HFF-Myc (cell line): ENCODE data around the gene BICC1.

Source experiments
- DNase-seq: peaks from one replicate; pipeline ENCODE4 v3.0.0-alpha.2; 2011; ENCODE audit warnings: low read depth; ENCODE audit errors: extremely low read depth
- H3K4me3 ChIP-seq: replicated peaks from 2 replicates; pipeline ENCODE4 v1.5.1; 2011; ENCODE audit warnings: low read depth, mild to moderate bottlenecking, control low read depth, low read length
- TF ChIP-seq, protein P1 (sequence below): IDR thresholded peaks from 2 replicates; pipeline ENCODE4 v1.5.1; 2012; ENCODE audit warnings: mild to moderate bottlenecking, low read depth, low read length, control low read depth; ENCODE audit errors: missing control alignments

Gene BICC1

DNA sequence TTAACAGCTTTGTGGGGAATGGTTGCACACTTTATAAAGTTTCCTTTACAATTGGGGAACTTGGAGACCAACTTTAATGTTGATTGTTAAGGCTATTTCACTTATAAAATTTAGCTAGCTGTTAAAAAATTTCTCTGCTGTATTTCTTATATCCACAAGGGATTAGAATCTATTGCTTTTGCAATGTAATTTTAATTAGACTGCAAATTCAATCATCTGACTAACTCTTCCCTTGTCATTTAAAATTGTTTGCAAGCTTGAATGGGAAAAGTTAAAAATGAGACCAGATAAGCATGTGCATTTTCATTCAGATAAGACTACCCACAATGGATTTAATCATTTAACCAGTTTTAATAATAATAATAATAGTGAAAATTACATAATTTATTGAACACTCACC is 213.2 kb downstream of the BICC1 start:
- DNase-seq = no peak
- TF ChIP-seq, protein P1, sequence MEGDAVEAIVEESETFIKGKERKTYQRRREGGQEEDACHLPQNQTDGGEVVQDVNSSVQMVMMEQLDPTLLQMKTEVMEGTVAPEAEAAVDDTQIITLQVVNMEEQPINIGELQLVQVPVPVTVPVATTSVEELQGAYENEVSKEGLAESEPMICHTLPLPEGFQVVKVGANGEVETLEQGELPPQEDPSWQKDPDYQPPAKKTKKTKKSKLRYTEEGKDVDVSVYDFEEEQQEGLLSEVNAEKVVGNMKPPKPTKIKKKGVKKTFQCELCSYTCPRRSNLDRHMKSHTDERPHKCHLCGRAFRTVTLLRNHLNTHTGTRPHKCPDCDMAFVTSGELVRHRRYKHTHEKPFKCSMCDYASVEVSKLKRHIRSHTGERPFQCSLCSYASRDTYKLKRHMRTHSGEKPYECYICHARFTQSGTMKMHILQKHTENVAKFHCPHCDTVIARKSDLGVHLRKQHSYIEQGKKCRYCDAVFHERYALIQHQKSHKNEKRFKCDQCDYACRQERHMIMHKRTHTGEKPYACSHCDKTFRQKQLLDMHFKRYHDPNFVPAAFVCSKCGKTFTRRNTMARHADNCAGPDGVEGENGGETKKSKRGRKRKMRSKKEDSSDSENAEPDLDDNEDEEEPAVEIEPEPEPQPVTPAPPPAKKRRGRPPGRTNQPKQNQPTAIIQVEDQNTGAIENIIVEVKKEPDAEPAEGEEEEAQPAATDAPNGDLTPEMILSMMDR = no peak
- H3K4me3 ChIP-seq = no peak overlapping the region

DNA sequence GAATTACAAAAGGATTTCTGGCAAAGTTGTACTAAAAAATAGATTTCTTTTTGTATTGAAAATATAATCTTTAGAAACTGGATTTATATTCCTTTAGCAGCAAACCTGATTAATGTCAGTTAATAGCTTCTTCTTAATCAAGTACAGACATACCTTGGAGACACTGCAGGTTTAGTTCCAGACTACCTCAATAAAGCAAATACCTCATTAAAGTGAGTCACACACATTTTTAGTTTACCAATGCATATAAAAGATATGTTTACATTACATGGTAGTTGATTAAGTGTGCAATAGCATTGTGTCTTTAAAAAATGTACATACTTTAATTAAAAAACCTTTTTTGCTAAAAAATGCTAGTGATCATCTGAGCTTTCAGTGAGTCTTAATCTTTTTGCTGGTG is 215.0 kb downstream of the BICC1 start:
- TF ChIP-seq, protein P1 = no peak
- no peak overlapping the region for H3K4me3 ChIP-seq
- no peak for DNase-seq

DNA sequence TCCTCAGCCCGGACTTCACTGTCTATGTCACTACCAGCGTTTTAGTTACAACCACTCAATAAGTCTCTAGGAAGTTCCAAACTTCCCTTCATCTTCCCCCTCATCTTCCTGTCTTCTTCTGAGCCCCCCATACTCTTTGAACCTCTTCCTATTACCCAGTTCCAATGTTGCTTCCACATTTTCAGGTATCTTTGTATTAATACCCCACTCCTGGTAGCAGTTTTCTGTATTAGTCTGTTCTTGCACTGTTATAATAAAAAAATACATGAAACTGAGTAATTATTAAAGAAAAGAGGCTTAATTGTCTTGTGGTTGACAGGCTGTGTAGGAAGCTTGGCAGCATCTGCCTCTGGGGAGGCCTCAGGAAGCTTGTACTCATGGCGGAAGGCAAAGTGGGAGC is 218.6 kb downstream of the BICC1 start:
- DNase-seq = no peak
- H3K4me3 ChIP-seq = no peak overlapping the region
- TF ChIP-seq, protein P1 = no peak

DNA sequence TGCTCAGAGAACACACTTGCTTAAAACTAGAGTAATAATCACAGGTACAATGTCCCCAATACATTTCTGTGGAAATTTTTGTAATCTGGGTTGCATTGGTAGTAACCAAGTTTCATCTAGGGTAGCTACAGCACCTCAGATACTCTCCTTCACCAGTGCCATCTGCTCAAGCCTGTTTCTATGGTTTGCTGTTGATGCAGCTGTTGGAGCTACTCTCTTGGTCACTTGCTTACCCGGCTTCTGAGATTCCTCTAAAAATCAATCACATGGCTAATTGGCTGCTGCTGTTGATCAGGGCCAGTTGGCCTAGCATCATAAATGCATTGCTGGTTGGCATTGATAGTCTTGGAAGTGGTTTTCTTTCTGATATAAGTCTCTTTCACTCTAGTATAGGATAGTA is 220.8 kb downstream of the BICC1 start:
- TF ChIP-seq, protein P1 = no peak
- DNase-seq = no peak
- H3K4me3 ChIP-seq = no peak overlapping the region

DNA sequence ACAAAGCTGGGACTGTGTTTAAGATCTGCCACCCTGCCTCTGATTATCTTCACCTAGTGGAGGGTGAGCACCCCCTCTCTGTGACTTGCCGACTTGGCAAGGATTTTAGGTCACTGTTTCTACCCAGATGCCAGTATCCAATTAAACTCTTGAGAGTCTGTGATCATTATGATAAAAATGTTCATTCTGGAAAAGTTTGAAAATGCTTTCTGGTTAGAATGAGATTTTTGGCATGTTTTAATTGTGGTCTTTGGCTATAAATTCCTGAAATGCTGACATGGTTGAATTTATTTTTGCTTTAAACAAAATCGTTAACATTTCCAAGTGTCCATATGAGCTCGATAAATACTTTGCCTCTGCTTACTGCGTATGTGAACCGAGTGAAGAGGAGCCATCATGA is 221.4 kb downstream of the BICC1 start:
- TF ChIP-seq, protein P1 = peak; percentile 30
- no peak overlapping the region for H3K4me3 ChIP-seq
- DNase-seq = no peak

DNA sequence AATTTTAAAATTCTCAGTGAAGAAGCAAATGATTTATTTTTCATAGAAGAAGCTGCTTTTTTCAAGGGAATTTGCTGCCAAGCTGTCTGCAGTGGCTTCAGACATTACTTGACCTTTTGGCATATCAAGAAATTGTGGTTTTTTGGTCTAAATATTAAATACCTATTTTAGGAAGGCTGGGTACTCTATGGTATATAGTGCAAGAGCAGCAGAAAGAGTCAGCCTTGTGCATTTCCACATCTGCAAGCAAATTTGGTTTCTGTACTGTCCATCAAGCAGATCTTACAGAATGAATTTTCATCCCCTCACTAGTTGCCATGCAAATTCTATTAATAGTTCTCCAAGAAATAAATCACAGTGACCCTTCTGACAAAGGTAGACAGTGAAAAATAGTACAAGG is 222.0 kb downstream of the BICC1 start:
- H3K4me3 ChIP-seq = no peak overlapping the region
- no peak for DNase-seq
- TF ChIP-seq, protein P1 = no peak

DNA sequence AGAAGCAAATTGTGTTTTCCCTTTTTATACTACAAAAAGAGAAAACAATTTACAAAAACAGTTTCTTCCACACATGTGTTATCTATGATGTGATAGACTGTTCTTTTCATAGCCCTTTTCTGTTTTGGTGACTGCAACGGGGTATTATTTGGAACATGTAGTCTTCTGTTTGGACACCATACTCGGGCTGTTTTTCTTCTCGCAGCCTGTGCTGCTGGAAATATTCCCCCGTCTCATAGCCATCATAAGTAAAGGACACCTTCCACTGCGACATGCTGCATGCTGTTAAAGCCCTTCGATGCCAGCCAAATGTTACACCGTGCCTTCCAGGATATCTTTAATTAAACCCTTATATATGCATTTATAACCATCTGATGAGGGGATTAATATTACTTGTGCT is 222.4 kb downstream of the BICC1 start:
- H3K4me3 ChIP-seq = no peak overlapping the region
- TF ChIP-seq, protein P1 = no peak
- no peak for DNase-seq
